Gastrocnemius medialis (tissue), 4 donors: ENCODE data around the gene NOP56. TPM values are rescaled to one million over a fixed set of nuclear protein-coding genes. Genes with fewer than 3 reads are reported as not detected.

Experiments used
- ATAC-seq, 2 donors: fragments of 150-250 bp; one replicate each; pipeline ENCODE4 v1.9.1; 2016
- DNase-seq, 2 donors: peaks; one replicate each; pipeline ENCODE4 v3.0.0-alpha.2; 2019
- H3K27ac ChIP-seq, 4 donors: fragments of 200-600 bp; sonication (generic); 1 replicate in 1 of 4; 2 replicates in 3 of 4; pipeline ENCODE4 v1.5.1; 2016 to 2018; ENCODE audit warnings: mild to moderate bottlenecking in 2 of 4, moderate library complexity in 1 of 4
- H3K27me3 ChIP-seq, 3 donors: fragments of 200-600 bp; sonication (generic) in 2 of 3; 1 replicate in 1 of 3; 2 replicates in 2 of 3; pipeline versions ENCODE4 v1.5.1 to v1.6.0; 2016 to 2019; ENCODE audit warnings: mild to moderate bottlenecking in 1 of 3, moderate library complexity in 1 of 3
- H3K36me3 ChIP-seq, 2 donors: fragments of 200-600 bp; sonication (generic) in 1 of 2; one replicate each; pipeline ENCODE4 v1.5.1; 2017 to 2018
- H3K4me1 ChIP-seq, 2 donors: fragments of 200-600 bp; sonication (generic) in 1 of 2; one replicate each; pipeline ENCODE4 v1.5.1; 2016 to 2017; ENCODE audit warnings: mild to moderate bottlenecking in 2 of 2
- H3K4me3 ChIP-seq, 4 donors: fragments of 200-600 bp; sonication (generic) in 3 of 4; 1 replicate in 1 of 4; 2 replicates in 3 of 4; pipeline ENCODE4 v1.5.1; 2016 to 2019; ENCODE audit warnings: mild to moderate bottlenecking in 2 of 4
- H3K9me3 ChIP-seq, 3 donors: fragments of 200-600 bp; sonication (generic) in 2 of 3; 1 replicate in 1 of 3; 2 replicates in 2 of 3; pipeline ENCODE4 v1.5.1; 2016 to 2019
- CTCF ChIP-seq, 5 experiments: fragments of 450-650 bp in 3 of 5; fragments of 200-600 bp in 2 of 5; sonication (generic) in 2 of 5; IDR thresholded peaks in 4 of 5; conservative IDR thresholded peaks in 1 of 5; 1 replicate in 4 of 5; 2 replicates in 1 of 5; pipeline ENCODE4 v1.5.1; 2016 to 2019; ENCODE audit warnings: antibody characterized with exemption in 5 of 5, mild to moderate bottlenecking in 3 of 5, moderate library complexity in 3 of 5
- POLR2A ChIP-seq, 2 donors: fragments of 450-650 bp; IDR thresholded peaks; one replicate each; pipeline ENCODE4 v1.6.1; 2017; ENCODE audit warnings: antibody characterized with exemption in 2 of 2, mild to moderate bottlenecking in 2 of 2, moderate library complexity in 2 of 2
- in situ Hi-C, 4 donors: fragments of 200-750 bp; cut with MboI; loops; one replicate each; pipeline versions ENCODE4 v1.15.0 to v1.8.0; 2017; ENCODE audit warnings: low sequenced_read_pairs in 4 of 4
- intact Hi-C: fragments of 100-400 bp; cut with DNase I; formaldehyde crosslinking; loops from one replicate; pipeline ENCODE4 v1.15.1; 2023; ENCODE audit warnings: low total_unique reads
- total RNA-seq, 4 donors: library from RNA; depleted of rRNA; stranded (reverse); fragments of >200 nt; gene quantifications; one replicate each; pipeline versions ENCODE4 v1.1.0 to v1.2.3, GENCODE V29; 2016

The NOP56 gene
- total RNA-seq, 4 donors from 2014 or later: 40.7 to 71.0 (median 54.9) TPM

GRCh38 chr20:2654831-2655230 is 2.4 kb downstream of the NOP56 start:
- H3K27me3 ChIP-seq: no peaks in the 10 kb centered on the region
- in situ Hi-C loops: loop anchor here in 2 of 4 donors (10.0 to 25.0 kb wide), 2 partner anchors 140 to 207 kb away; partner anchors contain the start of gene PTPRA (in 1 of the 2)
- no peak for ATAC-seq
- no peak overlapping the region for H3K4me3 ChIP-seq
- intact Hi-C loops: loop anchor here (5.0 to 10.0 kb wide), 3 partner anchors 187 to 553 kb away; partner anchors contain the start of genes PCED1A, PTPRA, STK35 and VPS16
- peaks cover 0 to 64% of the 10 kb centered on the region in 2 donors for H3K36me3 ChIP-seq
- no peak overlapping the region for H3K27ac ChIP-seq
- DNase-seq: no peak
- TF ChIP-seq POLR2A (IDR thresholded peaks at IDR 0.05) (no peak), CTCF (IDR thresholded peaks at IDR 0.05 in 4 of 5, conservative IDR thresholded peaks at IDR 0.05 in 1 of 5) (no peak)
- H3K4me1 ChIP-seq: peaks cover 17 to 21% of the 10 kb centered on the region in 2 donors
- H3K9me3 ChIP-seq: no peaks in the 10 kb centered on the region

GRCh38 chr20:2655331-2656116 is 3.1 kb downstream of the NOP56 start:
- Histone ChIP-seq H3K36me3 (peaks cover 0 to 71% of the 10 kb centered on the region in 2 donors), H3K4me3 (no peak overlapping the region), H3K27me3 (no peaks in the 10 kb centered on the region), H3K27ac (no peak overlapping the region), H3K4me1 (peaks cover 17 to 21% of the 10 kb centered on the region in 2 donors), H3K9me3 (no peaks in the 10 kb centered on the region)
- DNase-seq (no peak), ATAC-seq (no peak)
- in situ Hi-C loops (loop anchor here in 2 of 4 donors (10.0 to 25.0 kb wide), 2 partner anchors 141 to 207 kb away; partner anchors contain the start of gene PTPRA (in 1 of the 2)), intact Hi-C loops (loop anchor here (10.0 kb wide), 1 partner anchor 219 kb away; the partner anchor contains the start of gene PTPRA)
- TF ChIP-seq POLR2A (IDR thresholded peaks at IDR 0.05) (no peak), CTCF (IDR thresholded peaks at IDR 0.05 in 4 of 5, conservative IDR thresholded peaks at IDR 0.05 in 1 of 5) (no peak)

GRCh38 chr20:2656471-2657117 is 4.2 kb downstream of the NOP56 start:
- H3K4me1 ChIP-seq: peaks cover 13% of the 10 kb centered on the region in 2 donors
- intact Hi-C loops: loop anchor here (10.0 kb wide), 1 partner anchor 218 kb away; the partner anchor contains the start of gene PTPRA
- H3K9me3 ChIP-seq: no peaks in the 10 kb centered on the region
- H3K27ac ChIP-seq: no peak overlapping the region
- peaks cover 0 to 81% of the 10 kb centered on the region in 2 donors for H3K36me3 ChIP-seq
- no peak for TF ChIP-seq POLR2A (IDR thresholded peaks at IDR 0.05)
- no peak for TF ChIP-seq CTCF (IDR thresholded peaks at IDR 0.05 in 4 of 5, conservative IDR thresholded peaks at IDR 0.05 in 1 of 5)
- no peak overlapping the region for H3K4me3 ChIP-seq
- in situ Hi-C loops: loop anchor here in 2 of 4 donors (10.0 to 25.0 kb wide), 2 partner anchors 142 to 206 kb away; partner anchors contain the start of gene PTPRA (in 1 of the 2)
- no peak for DNase-seq
- no peak for ATAC-seq
- H3K27me3 ChIP-seq: no peaks in the 10 kb centered on the region

GRCh38 chr20:2657241-2657640 is 4.8 kb downstream of the NOP56 start:
- intact Hi-C loops (loop anchor here (10.0 kb wide), 1 partner anchor 218 kb away; the partner anchor contains the start of gene PTPRA), in situ Hi-C loops (loop anchor here in 2 of 4 donors (10.0 to 25.0 kb wide), 2 partner anchors 142 to 205 kb away; partner anchors contain the start of gene PTPRA (in 1 of the 2))
- ATAC-seq (no peak), DNase-seq (no peak)
- no peak overlapping the region for H3K27ac ChIP-seq
- H3K4me3 ChIP-seq: no peak overlapping the region
- no peaks in the 10 kb centered on the region for H3K27me3 ChIP-seq
- no peaks in the 10 kb centered on the region for H3K9me3 ChIP-seq
- peaks cover 0 to 88% of the 10 kb centered on the region in 2 donors for H3K36me3 ChIP-seq
- H3K4me1 ChIP-seq: peaks cover 12 to 13% of the 10 kb centered on the region in 2 donors
- TF ChIP-seq CTCF (IDR thresholded peaks at IDR 0.05 in 4 of 5, conservative IDR thresholded peaks at IDR 0.05 in 1 of 5) (no peak), POLR2A (IDR thresholded peaks at IDR 0.05) (no peak)
